Hepatocyte (in vitro differentiated cells): ENCODE measurements around the gene IL17REL.

Experiments used
- CTCF ChIP-seq: fragments of 200-600 bp; sonication (generic); IDR thresholded peaks from 2 replicates; pipeline ENCODE4 v1.5.1; 2016; ENCODE audit warnings: antibody characterized with exemption, mild to moderate bottlenecking; ENCODE audit not compliant: poor library complexity
- EZH2 ChIP-seq: fragments of 200-600 bp; sonication (generic); IDR thresholded peaks from 2 replicates; pipeline ENCODE4 v1.6.1; 2016; ENCODE audit warnings: antibody characterized with exemption, mild to moderate bottlenecking, borderline replicate concordance
- EZH2phosphoT487 ChIP-seq: fragments of 200-600 bp; sonication (generic); IDR thresholded peaks from one replicate; pipeline ENCODE4 v1.6.1; 2018; ENCODE audit warnings: antibody characterized with exemption, mild to moderate bottlenecking, low read depth, moderate library complexity; ENCODE audit not compliant: unreplicated experiment, severe bottlenecking

GRCh38 chr22:50057278-50058060, 44.9 kb upstream of the IL17REL start:
- no peak for TF ChIP-seq CTCF
- TF ChIP-seq EZH2, result no peak
- no peak for TF ChIP-seq EZH2phosphoT487
